ENCODE data around the gene AKAP6.

DNA sequence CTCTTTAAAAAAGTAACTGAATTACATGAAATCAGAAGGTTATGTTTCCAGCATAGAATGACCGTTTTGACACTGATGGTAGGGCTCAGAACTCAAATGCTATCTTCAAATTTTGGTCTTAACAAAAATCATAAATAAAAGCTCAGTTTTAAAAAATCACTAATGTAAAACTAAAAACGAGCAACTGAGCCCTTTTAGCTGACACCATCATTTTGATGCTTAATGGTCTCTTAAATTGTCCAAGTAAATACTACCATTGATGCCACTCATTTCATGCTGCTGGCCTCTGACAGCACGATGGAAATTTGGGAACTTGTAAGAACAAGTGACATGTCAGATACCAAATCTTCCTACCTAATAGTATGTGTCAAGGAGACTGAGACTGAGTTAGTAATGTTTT is 205.0 kb downstream of the AKAP6 start:
- TF ChIP-seq, protein P1, sequence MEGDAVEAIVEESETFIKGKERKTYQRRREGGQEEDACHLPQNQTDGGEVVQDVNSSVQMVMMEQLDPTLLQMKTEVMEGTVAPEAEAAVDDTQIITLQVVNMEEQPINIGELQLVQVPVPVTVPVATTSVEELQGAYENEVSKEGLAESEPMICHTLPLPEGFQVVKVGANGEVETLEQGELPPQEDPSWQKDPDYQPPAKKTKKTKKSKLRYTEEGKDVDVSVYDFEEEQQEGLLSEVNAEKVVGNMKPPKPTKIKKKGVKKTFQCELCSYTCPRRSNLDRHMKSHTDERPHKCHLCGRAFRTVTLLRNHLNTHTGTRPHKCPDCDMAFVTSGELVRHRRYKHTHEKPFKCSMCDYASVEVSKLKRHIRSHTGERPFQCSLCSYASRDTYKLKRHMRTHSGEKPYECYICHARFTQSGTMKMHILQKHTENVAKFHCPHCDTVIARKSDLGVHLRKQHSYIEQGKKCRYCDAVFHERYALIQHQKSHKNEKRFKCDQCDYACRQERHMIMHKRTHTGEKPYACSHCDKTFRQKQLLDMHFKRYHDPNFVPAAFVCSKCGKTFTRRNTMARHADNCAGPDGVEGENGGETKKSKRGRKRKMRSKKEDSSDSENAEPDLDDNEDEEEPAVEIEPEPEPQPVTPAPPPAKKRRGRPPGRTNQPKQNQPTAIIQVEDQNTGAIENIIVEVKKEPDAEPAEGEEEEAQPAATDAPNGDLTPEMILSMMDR (IDR thresholded peaks at IDR 0.05): no peak
- no peak for TF ChIP-seq POLR2A (IDR thresholded peaks at IDR 0.05)

Measured in right lobe of liver (tissue), 4 donors.